ENCODE measurements around the gene TRPM7. TPM values are rescaled to one million over a fixed set of nuclear protein-coding genes. Genes with fewer than 3 reads are reported as not detected.

The TRPM7 gene
- total and polyA plus RNA-seq, 5 donors from 2014 or later = 9.4 to 50.4 (median 12.4) TPM

DNA sequence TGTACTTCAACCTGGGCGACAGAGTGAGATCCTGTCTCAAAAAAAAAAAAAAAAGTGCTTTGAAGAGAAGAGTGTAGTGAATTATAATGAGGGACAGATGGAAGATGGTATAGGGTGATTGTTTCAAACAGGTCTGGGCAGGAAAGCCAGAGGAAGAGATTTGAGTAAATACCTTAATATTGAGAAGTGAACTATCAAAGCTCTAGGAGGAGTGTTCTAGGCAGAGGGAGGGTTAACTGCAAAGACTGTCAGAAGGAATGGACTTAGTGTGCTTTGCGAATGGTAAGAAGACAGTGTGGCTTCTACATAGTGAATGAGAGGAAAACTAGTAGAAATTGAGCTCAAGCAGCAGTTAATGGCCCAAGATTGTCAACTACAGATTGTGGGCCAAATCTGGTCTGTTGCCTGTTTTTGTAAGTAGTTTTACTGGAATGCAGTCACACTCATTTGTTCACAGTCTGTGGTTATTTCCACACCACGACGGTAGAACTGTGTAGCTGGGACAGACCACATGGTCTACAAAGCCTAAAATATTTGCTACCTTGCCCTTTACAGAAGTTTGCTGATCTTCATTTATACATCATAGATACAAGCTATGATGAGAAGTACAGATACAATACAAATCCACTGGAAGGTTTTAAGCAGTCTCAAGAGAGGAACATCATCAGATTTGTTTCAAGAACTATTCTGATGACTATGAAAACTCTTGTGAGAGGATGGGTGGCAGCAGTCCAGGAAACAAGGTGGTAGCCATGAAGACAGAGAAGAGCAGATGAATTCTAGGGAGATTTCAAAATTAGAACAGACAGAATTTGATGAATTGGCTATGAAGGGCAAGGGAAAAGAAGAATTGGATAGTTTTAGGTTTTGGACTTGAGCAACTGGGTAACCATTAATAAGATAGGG lies 123.6 kb downstream of the TRPM7 start:
- no peak overlapping the region for H3K27ac ChIP-seq (ENCODE audit: insufficient read depth, low read length, poor library complexity, severe bottlenecking)
- H3K36me3 Mint-ChIP-seq = peaks cover 29% of the 10 kb centered on the region
- no peaks in the 10 kb centered on the region for H3K27me3 ChIP-seq (ENCODE audit: control insufficient read depth, insufficient read depth, low read length)
- no peaks in the 10 kb centered on the region for H3K4me1 ChIP-seq (ENCODE audit: control insufficient read depth, insufficient read depth, low read length, poor library complexity, severe bottlenecking)
- DNase-seq (peak in 1 of 3 donors; percentile 29), ATAC-seq (ENCODE audit: low read depth in 2 of 2) (no peak)
- H3K4me1 Mint-ChIP-seq = peaks cover 2 to 9% (median 5%) of the 10 kb centered on the region in 4 donors
- no peak overlapping the region for H3K4me3 Mint-ChIP-seq
- H3K36me3 ChIP-seq (ENCODE audit: control insufficient read depth, insufficient read depth, low read length) = peaks cover 55% of the 10 kb centered on the region
- H3K27ac Mint-ChIP-seq = peak overlapping the region in 2 of 3 donors; percentile 58 to 72
- no peaks in the 10 kb centered on the region for H3K9me3 Mint-ChIP-seq
- H3K9me3 ChIP-seq (ENCODE audit: control insufficient read depth in 2 of 2, low read length in 2 of 2) = no peaks in the 10 kb centered on the region
- H3K27me3 Mint-ChIP-seq = no peaks in the 10 kb centered on the region
- no peak overlapping the region for H3K4me3 ChIP-seq (ENCODE audit: low read depth, low read length)

GRCh38 chr15:50558012-50558411 lies 128.6 kb downstream of the TRPM7 start:
- H3K27ac Mint-ChIP-seq = peak overlapping the region in 1 of 3 donors; percentile 36
- DNase-seq (peak in 1 of 3 donors; percentile 10), ATAC-seq (ENCODE audit: low read depth in 2 of 2) (no peak)
- Histone ChIP-seq H3K27me3 (ENCODE audit: control insufficient read depth, insufficient read depth, low read length) (no peaks in the 10 kb centered on the region), H3K4me3 (ENCODE audit: low read depth, low read length) (no peak overlapping the region), H3K4me1 (ENCODE audit: control insufficient read depth, insufficient read depth, low read length, poor library complexity, severe bottlenecking) (peaks cover 4% of the 10 kb centered on the region), H3K9me3 (ENCODE audit: control insufficient read depth in 2 of 2, low read length in 2 of 2) (no peaks in the 10 kb centered on the region), H3K27ac (ENCODE audit: insufficient read depth, low read length, poor library complexity, severe bottlenecking) (no peak overlapping the region), H3K36me3 (ENCODE audit: control insufficient read depth, insufficient read depth, low read length) (peaks cover 26% of the 10 kb centered on the region)
- H3K27me3 Mint-ChIP-seq = no peaks in the 10 kb centered on the region
- H3K36me3 Mint-ChIP-seq = peaks cover 21% of the 10 kb centered on the region
- no peaks in the 10 kb centered on the region for H3K9me3 Mint-ChIP-seq
- no peak overlapping the region for H3K4me3 Mint-ChIP-seq
- H3K4me1 Mint-ChIP-seq = peaks cover 12 to 17% (median 13%) of the 10 kb centered on the region in 4 donors

DNA sequence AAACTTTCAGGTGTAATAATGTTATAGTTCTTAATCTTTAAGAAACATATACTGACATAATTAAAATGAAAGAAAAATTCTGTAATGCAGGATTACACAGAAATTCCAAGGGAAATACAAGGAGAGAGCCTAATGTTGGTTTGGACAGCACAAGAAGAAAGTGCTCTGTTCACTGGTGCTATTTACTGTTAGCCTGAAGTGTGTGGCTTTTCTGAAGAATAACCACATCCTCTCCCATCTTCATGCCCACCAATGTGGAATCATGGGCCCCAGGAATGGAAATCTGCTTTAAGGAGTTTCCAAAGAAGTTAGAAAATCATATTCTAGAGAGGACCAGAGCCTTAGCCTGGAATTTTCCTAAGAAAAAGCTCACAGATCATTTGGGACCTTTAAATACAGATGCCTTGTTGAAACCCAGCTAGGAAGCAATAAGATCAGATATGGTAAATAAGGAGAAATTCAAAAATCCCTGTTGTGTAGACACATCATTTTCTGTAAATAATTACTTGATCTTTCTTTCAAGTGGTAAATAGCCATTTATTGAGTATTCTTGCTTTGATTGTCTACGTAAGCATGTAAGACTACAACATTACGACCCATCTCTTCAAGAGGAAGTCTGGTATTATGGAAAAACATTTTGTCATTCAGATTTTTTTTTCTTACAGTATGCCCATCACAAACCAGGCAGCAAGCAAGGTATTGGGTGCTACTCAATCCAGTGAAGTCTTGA lies 129.8 kb downstream of the TRPM7 start:
- peak overlapping the region in 1 of 3 donors; percentile 40 for H3K27ac Mint-ChIP-seq
- ATAC-seq (ENCODE audit: low read depth in 2 of 2) = no peak
- H3K36me3 Mint-ChIP-seq = peaks cover 16% of the 10 kb centered on the region
- no peaks in the 10 kb centered on the region for H3K27me3 Mint-ChIP-seq
- Histone ChIP-seq H3K4me1 (ENCODE audit: control insufficient read depth, insufficient read depth, low read length, poor library complexity, severe bottlenecking) (peaks cover 4% of the 10 kb centered on the region), H3K9me3 (ENCODE audit: control insufficient read depth in 2 of 2, low read length in 2 of 2) (no peaks in the 10 kb centered on the region), H3K36me3 (ENCODE audit: control insufficient read depth, insufficient read depth, low read length) (peaks cover 16% of the 10 kb centered on the region), H3K4me3 (ENCODE audit: low read depth, low read length) (no peak overlapping the region), H3K27me3 (ENCODE audit: control insufficient read depth, insufficient read depth, low read length) (no peaks in the 10 kb centered on the region), H3K27ac (ENCODE audit: insufficient read depth, low read length, poor library complexity, severe bottlenecking) (no peak overlapping the region)
- no peak overlapping the region for H3K4me3 Mint-ChIP-seq
- no peaks in the 10 kb centered on the region for H3K9me3 Mint-ChIP-seq
- H3K4me1 Mint-ChIP-seq = peaks cover 12 to 13% (median 13%) of the 10 kb centered on the region in 4 donors
- DNase-seq = peak in 1 of 3 donors; percentile 7

- no peak overlapping the region for H3K4me3 ChIP-seq (ENCODE audit: low read depth, low read length)
- H3K27me3 Mint-ChIP-seq = no peaks in the 10 kb centered on the region
- H3K36me3 Mint-ChIP-seq = peaks cover 2% of the 10 kb centered on the region
- H3K27ac ChIP-seq (ENCODE audit: insufficient read depth, low read length, poor library complexity, severe bottlenecking) = no peak overlapping the region
- DNase-seq (no peak), ATAC-seq (ENCODE audit: low read depth in 2 of 2) (no peak)
- H3K9me3 ChIP-seq (ENCODE audit: control insufficient read depth in 2 of 2, low read length in 2 of 2) = no peaks in the 10 kb centered on the region
- H3K27me3 ChIP-seq (ENCODE audit: control insufficient read depth, insufficient read depth, low read length) = no peaks in the 10 kb centered on the region
- no peak overlapping the region for H3K27ac Mint-ChIP-seq
- H3K9me3 Mint-ChIP-seq = peaks cover 0 to 3% (median 0%) of the 10 kb centered on the region in 7 donors
- peaks cover 8 to 13% (median 11%) of the 10 kb centered on the region in 4 donors for H3K4me1 Mint-ChIP-seq
- peaks cover under 1% of the 10 kb centered on the region for H3K36me3 ChIP-seq (ENCODE audit: control insufficient read depth, insufficient read depth, low read length)
- H3K4me3 Mint-ChIP-seq = no peak overlapping the region
- peaks cover 4% of the 10 kb centered on the region for H3K4me1 ChIP-seq (ENCODE audit: control insufficient read depth, insufficient read depth, low read length, poor library complexity, severe bottlenecking)
Measured at GRCh38 chr15:50552238-50552637, 134.4 kb downstream of the TRPM7 start.

GRCh38 chr15:50549326-50549725 lies 137.3 kb downstream of the TRPM7 start:
- H3K9me3 Mint-ChIP-seq = peaks cover 0 to 3% (median 0%) of the 10 kb centered on the region in 7 donors
- ATAC-seq (ENCODE audit: low read depth in 2 of 2) (no peak), DNase-seq (no peak)
- no peak overlapping the region for H3K27ac Mint-ChIP-seq
- Histone ChIP-seq H3K4me3 (ENCODE audit: low read depth, low read length) (no peak overlapping the region), H3K4me1 (ENCODE audit: control insufficient read depth, insufficient read depth, low read length, poor library complexity, severe bottlenecking) (no peaks in the 10 kb centered on the region), H3K36me3 (ENCODE audit: control insufficient read depth, insufficient read depth, low read length) (no peaks in the 10 kb centered on the region), H3K9me3 (ENCODE audit: control insufficient read depth in 2 of 2, low read length in 2 of 2) (no peaks in the 10 kb centered on the region), H3K27me3 (ENCODE audit: control insufficient read depth, insufficient read depth, low read length) (peaks cover 4% of the 10 kb centered on the region), H3K27ac (ENCODE audit: insufficient read depth, low read length, poor library complexity, severe bottlenecking) (no peak overlapping the region)
- no peak overlapping the region for H3K4me3 Mint-ChIP-seq
- no peaks in the 10 kb centered on the region for H3K27me3 Mint-ChIP-seq
- H3K36me3 Mint-ChIP-seq = no peaks in the 10 kb centered on the region
- H3K4me1 Mint-ChIP-seq = no peaks in the 10 kb centered on the region

GRCh38 chr15:50546566-50546965 lies 140.0 kb downstream of the TRPM7 start, which contains the start of gene USP50:
TSS of gene USP50 (minus strand) at chr15:50546666. CDS start at chr15:50546525, 141 bp downstream.
- Mint-ChIP-seq H3K36me3 (no peaks in the 10 kb centered on the region), H3K27ac (no peak within 1 kb of the TSS), H3K27me3 (peaks cover 4% of the 10 kb centered on the region), H3K9me3 (peaks cover 0 to 3% (median 0%) of the 10 kb centered on the region in 7 donors), H3K4me3 (no peak within 1 kb of the TSS), H3K4me1 (no peaks in the 10 kb centered on the region)
- Histone ChIP-seq H3K27me3 (ENCODE audit: control insufficient read depth, insufficient read depth, low read length) (peaks cover 5% of the 10 kb centered on the region), H3K4me1 (ENCODE audit: control insufficient read depth, insufficient read depth, low read length, poor library complexity, severe bottlenecking) (no peaks in the 10 kb centered on the region), H3K4me3 (ENCODE audit: low read depth, low read length) (no peak within 1 kb of the TSS), H3K27ac (ENCODE audit: insufficient read depth, low read length, poor library complexity, severe bottlenecking) (no peak within 1 kb of the TSS), H3K36me3 (ENCODE audit: control insufficient read depth, insufficient read depth, low read length) (no peaks in the 10 kb centered on the region), H3K9me3 (ENCODE audit: control insufficient read depth in 2 of 2, low read length in 2 of 2) (no peaks in the 10 kb centered on the region)
- no peak for ATAC-seq (ENCODE audit: low read depth in 2 of 2)
- no peak for DNase-seq

- Mint-ChIP-seq H3K36me3 (no peaks in the 10 kb centered on the region), H3K4me3 (no peak overlapping the region), H3K27me3 (peaks cover 4% of the 10 kb centered on the region), H3K4me1 (no peaks in the 10 kb centered on the region), H3K27ac (no peak overlapping the region), H3K9me3 (no peaks in the 10 kb centered on the region)
- no peak overlapping the region for H3K4me3 ChIP-seq (ENCODE audit: low read depth, low read length)
- H3K9me3 ChIP-seq (ENCODE audit: control insufficient read depth in 2 of 2, low read length in 2 of 2) = no peaks in the 10 kb centered on the region
- ATAC-seq (ENCODE audit: low read depth in 2 of 2) (no peak), DNase-seq (no peak)
- no peak overlapping the region for H3K27ac ChIP-seq (ENCODE audit: insufficient read depth, low read length, poor library complexity, severe bottlenecking)
- H3K36me3 ChIP-seq (ENCODE audit: control insufficient read depth, insufficient read depth, low read length) = no peaks in the 10 kb centered on the region
- peaks cover 6% of the 10 kb centered on the region for H3K27me3 ChIP-seq (ENCODE audit: control insufficient read depth, insufficient read depth, low read length)
- no peaks in the 10 kb centered on the region for H3K4me1 ChIP-seq (ENCODE audit: control insufficient read depth, insufficient read depth, low read length, poor library complexity, severe bottlenecking)
Measured at GRCh38 chr15:50544368-50544767, 142.2 kb downstream of the TRPM7 start.
